GM19467 (cell line): ENCODE results near the gene KRTAP5-3.

Experiments used
- ATAC-seq: cut with Tn5 transposase; IDR thresholded peaks from one replicate; pipeline ENCODE4 v1.9.1; 2021; ENCODE audit warnings: mild to moderate bottlenecking, moderate library complexity; ENCODE audit not compliant: unreplicated experiment

The KRTAP5-3 gene

DNA sequence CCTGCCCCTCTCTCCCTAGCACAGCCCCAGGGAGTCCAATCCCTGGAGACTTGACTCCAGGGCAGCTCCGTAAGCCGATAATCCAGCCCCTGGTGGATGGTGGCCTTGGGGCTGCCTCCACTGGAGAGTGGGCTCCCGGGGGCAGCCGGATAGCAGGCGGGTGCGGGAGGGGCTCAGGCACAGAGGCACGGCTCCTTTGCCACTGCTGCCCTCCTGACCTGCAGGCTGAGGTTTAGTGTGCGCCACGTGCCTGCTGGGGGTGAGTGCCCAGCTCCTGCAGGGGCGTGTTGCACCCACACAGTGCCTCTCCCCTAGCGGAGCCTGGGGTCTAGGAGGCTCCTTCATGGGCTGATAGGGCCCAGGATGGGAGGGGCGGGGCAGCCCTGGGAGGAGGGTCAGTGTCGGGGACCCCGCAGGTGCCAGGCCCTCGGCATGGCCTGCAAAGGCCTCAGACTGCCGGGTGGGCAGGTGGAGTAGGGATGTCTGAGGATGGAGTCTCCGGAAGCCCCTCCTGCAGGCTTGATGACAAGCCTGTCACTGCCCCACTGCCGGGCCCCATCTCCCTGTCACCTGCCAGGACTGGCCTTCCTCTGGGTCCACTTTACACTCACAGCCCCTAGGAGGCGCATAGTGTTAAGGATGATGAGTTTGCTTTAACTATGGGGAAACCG is 41.7 kb downstream of the KRTAP5-3 start:
- no peak for ATAC-seq

DNA sequence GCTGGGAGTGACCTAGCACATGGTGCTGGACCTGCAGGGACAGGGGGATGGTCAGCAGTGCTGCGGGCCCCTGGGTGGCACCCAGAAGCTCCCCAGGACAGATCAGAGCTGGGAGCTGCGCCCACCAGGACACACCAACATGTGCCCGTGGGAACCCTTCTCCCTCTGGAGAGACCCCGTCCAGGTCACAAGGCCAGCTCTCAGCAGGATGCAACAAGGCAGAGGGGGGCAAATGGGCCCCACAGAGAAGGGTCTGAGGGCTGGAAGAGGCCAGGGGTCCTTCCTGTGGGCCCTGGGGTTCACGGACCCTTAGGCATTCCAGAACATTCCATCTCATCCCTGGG is 42.4 kb downstream of the KRTAP5-3 start:
- no peak for ATAC-seq

DNA sequence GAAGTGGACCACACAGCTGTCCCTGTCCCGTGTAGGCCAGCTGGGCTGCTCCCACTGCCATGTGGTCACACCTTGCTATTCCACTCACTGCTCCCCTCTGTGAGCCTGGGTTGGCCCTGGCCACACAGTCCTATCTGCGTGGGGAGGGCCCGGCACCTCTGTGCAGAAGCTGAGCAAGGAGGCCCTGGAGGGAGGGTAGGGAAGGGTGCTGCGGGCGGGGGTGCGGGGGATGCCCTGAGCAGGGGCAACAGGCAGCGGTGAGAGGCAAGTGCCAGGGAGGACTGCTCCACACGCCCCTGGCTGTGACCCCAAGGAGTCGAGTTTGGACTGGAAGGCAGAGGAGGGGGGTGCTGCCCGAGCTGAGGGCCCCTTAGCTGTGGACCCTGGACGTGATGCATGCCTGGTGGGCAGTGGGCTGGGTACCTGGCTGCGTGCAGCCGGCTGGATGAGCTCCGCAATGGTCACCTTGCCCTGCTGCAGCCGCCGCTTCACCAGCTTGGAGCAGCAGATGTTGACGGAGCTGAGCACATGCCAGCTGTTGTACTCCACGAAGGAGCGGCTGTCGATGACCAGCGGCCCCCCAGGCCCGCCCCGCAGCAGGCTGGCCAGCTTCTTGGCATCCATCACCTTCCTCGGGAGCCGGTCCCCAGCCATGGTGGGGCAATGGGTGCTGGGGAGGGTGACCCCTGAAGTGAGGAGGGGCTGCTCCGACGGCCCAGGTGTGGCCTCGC is 42.9 kb downstream of the KRTAP5-3 start:
- ATAC-seq, result no peak

DNA sequence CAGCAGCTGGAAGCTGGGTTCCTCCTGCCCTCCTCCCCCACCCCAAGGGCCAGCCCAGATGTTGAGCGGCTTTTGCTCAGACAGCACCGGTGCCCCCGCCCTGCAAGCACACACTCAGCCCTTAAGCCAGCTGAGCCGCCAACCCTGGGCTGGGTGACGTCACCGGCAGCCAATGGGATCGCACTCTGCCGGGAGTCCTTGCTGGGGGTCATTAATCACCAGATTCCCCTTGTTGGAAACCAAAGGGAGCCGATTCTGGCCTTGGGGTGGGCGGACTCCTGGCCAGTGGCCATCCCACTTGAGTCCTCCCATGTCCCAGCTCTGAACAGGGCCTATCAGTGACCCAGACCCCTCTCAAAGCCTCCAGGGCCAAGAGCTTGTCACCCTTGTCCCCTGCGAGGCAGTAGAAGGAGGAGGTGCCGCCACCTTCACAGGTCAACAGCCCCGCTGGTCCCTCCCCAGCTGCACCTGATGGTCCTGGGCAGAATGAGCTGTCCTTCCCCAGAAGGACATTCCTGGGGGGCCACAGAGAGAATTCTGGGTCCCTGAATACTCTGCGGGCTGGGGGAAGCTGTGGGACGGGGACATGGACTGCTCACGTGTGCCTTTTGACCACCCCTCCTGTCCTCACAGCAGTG is 43.6 kb downstream of the KRTAP5-3 start:
- ATAC-seq, result no peak

DNA sequence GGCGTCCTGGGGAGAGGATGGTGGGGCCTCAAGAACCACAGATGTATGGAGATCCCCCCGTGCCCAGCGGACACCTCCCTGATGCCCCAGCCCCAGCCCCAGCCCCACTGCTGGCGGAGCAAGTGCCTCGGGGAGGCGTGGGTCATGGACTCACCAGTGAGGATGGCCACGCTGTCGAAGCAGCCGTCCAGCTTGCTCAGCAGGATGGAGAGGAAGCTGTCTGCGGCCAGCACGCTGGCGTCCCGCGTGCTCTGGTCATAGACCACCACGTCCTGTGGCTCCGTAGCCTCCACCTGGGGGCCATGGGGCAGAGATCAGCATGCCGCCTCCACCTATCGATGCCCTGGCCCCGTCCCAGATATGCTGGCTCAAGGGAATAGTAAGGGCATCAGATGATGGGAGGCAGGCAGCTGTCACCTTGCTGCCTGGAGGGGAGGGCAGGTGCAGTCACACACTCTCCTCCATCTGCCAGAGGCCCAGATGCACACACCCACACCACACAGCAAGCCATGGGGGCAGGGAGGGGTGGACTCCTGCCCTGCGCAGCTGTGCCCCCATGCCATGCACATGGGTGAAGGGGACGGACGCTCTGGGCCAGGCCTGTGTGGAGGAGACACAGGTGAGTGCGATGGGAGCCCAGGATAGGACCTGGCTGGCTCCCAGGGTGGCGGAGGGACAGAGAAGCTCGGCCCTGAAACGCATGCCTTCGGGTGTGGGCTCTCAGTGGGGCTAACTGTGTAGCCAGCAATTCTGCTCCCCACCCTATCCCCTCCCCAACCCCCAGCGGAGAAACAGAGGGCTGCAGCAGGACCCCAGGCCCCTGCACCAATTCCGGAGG is 44.3 kb downstream of the KRTAP5-3 start:
- no peak for ATAC-seq

DNA sequence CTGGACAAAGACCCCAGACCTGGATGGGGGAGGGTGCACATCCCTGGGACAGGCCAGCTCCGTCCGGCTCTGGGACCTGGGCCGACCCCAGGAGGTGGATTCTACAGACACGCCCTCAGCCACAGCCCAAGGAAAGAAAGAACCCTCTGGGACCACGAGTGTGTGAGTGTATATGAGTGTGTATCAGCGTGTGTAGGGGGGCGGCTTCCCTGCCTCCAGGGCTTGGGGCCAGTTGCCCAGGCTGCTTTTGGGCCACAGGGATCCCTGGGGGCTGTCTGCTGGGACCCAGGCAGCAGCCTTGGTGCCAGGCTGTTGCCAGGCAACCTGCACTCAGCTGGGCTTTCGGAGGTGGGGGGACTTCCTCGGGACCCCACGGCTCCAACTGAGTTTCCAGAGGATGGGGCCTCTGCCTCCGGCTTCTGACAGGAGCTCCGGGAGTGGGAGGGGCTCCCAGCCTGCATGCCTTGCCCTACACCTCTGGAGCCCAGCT is 45.1 kb downstream of the KRTAP5-3 start:
- no peak for ATAC-seq

DNA sequence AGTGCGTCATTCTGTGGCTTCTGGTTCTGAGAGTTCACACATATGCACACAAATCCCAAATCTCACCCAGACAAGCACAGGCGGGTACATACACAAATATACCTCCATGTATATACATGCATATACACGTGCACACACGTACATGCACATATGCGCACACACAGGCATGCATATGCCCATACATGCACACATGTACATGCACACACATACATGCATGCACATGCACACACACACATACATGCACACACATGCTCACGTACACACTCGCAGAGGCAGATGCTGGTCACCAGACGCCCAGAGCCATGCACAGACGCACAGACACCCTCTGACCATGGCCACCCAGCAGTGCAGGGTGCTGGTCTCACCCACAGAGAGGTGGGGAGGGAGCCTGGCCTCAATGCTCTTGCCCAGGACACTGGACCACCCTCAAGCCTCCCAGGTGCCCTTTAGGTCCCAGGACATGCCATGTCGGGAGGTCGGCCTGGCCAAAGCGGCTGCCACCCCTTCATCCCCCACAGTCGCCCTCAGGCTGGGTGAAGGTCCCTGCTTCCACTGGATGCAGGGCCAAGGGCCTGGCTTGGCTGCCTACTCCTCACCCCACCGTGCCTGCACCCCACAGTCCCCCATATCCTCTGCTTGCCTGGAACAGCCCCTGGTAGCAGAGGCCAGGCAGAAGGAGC is 45.7 kb downstream of the KRTAP5-3 start:
- ATAC-seq, result no peak

DNA sequence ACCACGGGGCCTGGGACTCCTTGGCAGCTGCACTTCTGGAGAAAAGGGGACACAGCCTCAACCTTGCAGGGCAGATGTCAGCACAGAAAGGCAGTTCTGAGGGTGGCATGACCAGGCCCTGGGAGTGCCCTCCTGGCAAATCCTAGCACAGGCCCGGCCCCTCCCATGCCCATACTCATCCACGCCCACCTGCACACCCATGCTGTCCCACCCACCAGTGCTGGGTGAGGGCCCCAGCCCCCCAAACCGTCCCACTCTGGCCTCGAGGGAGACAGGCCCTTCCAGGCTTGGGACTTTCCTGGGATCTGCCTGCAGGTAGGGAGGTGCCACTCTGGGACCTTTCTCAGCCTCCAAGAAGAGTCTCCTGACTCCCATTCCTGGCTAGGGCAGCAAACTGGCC is 46.3 kb downstream of the KRTAP5-3 start:
- no peak for ATAC-seq

DNA sequence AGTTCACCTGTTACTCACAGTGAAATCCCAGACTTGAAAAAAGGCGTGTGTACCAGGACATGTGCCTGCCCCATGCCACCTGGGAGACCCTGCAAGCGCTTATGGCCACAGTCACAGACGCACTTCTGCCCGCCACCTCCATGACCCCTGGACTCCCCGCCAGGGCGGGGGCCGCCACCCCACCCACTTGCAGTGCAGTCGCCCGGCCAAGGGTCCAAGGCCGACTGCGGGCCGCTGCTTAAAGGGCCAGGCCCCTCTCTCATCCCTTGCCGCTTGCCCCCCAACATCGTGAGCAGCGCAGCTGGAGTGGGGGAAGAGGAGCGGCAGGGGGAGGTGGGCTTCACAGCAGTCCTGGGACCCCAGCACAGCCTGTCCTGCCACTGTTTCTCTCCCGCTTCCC is 47.0 kb downstream of the KRTAP5-3 start:
- ATAC-seq, result no peak

DNA sequence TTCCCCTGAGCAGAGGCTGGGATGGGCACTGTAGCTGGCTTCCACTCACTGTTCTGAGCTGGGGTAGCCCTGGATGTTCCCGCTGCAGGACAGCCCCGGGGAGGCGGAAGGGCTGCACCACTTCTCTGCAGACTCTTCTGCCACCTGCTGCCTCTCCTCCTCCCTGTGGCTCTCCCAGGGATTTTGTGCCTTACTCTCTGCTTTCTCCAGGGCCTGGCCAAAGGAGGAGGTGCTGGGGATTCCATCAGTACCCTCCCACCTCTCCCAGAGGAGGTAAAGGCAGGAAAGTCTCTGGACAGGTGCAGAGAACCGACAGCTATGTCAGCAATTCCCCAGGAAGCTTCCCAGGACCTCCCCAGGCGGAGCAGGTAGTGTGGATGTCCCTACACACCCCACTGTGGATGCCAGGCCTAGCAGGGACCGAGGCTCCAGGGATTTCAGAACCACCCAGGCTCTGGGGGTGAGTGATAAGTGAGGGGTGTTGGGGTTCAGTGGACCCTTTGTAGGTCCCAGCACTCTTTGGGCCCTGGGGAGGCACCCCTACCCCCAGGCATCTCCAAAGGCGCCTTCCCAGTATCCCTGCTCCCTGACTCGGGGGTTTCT is 47.5 kb downstream of the KRTAP5-3 start:
- no peak for ATAC-seq

DNA sequence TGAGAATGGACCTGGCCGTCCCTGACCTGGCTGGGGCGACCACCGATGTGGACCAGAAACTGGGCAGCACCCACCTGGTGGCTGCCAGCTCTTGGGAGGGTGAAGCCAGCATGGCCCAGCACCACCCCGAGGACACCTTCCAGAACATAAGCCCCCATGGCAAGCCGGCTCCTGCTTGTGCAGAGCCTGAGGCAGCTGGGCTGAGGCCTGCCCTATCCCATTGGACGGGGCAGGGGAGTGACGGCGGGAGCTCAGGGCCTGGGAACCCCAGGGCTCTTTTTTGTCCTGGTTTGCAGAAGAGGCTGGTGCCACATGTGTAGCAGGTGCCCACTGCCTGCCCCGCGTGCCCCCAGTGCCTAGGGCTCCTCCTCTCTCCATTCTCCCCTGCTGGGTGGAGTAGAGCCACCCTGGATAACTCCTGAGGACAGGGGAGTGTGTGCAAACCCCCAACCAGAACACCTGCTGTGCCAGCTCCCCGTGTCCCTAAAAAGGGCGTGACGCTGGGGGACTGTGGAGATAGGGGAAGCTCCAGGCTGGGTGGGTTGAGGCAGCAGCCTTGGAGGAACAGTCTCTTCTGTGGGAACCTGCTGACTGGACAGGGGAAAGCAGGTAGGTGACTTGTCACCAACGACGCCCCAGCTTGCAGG is 48.1 kb downstream of the KRTAP5-3 start:
- no peak for ATAC-seq

DNA sequence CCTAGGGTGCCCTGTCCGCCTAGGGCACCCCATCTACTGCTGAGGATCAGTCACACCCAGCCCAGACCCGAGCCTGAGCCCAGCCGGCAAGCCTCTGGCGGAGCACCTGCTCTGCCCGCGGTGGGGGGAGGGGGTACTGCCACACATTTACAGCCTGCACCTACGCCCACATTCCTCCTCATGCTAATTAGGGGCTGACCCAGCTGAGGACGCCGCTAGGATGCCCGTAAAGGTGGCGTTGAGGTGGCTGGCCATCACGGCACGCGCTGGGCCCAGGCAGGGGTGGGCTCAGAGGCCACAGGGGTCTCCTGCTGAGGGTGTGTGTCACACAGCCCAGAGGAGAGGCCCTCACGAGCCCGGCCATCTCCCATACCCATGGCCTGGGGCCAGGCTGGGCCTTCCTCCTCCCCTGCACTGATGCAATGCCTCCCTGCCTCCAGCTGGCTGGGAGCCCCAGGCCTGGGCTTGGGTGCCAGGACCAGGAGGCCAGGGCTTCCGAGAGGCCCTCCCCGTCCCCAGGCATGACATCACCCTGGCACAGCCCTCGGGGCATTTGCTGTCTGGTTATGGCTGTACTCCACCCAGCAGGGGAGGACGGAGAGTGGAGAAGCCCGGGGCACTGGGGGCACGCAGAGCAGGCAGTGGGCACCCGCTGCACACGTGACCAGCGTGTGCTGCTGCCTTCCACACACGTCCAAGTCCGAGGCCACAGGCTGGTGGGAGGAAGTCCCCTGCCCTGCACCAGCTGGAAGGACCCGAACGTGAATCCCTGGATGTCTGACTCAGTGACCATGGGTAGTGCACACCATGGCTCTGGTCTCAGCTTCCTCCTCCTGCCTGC is 48.9 kb downstream of the KRTAP5-3 start:
- ATAC-seq, result no peak

DNA sequence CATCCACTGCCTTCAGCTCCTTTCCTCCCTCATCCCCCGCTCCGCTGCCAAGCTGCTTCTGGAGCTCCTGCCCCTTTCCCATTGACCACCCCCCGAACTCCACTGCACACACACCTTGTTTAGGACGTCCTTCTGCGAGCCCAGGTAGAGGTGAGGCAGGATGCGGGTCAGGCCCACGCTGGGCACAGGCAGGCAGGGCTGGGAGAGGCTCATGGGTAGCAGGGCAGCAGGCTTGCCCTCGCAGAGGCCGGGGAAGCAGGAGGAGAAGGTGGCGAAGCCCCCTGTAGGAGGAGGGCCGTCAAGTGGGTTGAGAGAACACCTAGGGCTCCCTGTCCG is 49.5 kb downstream of the KRTAP5-3 start:
- ATAC-seq, result no peak

DNA sequence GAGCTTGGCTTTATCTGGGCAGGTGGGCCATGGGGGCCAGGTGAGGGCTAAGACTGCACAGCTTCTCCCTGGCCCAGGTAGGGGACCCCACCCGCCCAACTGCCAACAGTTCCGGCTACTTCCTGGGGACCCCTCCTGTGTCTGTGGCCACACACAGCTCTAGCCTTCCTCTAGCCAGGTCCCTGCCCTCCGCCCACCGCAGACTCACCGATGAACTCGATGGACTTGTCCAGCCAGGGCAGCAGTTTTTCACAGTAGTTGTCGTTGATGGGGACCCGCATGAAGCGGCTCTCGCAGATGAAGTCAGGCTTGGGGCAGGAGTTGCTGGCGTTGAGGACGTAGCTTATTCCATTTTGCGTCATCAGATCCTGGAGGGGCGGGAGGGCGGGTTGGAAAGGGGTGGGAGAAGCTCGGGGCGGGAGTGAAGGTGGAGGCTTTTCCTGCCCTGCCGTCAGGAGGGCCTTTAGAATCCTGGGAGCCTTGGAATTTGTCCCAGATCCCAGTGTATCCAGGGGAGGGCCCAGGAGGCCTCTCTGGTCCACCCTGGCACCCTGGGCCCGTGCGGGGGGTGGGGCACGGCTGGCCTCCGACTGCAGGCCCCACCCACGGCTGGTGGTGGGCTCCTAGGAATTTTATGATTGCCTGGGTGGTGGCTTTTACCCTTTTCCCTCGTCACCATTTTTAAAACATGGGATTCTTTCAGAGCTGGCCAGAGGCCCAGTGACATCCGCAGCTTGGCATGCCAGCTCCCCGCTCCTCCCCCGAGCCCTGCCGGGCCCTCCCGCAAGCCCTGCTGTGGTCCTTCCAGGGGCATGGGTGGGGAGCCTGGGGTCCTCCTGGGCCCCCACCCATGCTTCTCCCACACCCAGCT is 50.1 kb downstream of the KRTAP5-3 start:
- no peak for ATAC-seq
